SK-N-SH (cell line): ENCODE measurements around the gene CLK4. TPM values are rescaled to one million over a fixed set of nuclear protein-coding genes. Genes with fewer than 3 reads are reported as not detected.

Experiments
- CTCF ChIA-PET: fragments of 300-600, 350-600 bp; formaldehyde crosslinking; extraction: SDS; loops from one replicate; lab custom pipeline; 2021; lab: Yijun Ruan, JAX
- POLR2A ChIA-PET: fragments of 350-600 bp; sonication (Branson Sonifier 250); formaldehyde crosslinking; extraction: SDS; loops from one replicate; lab custom pipeline; 2020; ENCODE audit warnings: antibody characterized with exemption, inconsistent platforms; lab: Yijun Ruan, JAX
- DNase-seq: peaks from one replicate; pipeline ENCODE4 v3.0.0; 2012
- H2AFZ ChIP-seq: fragments of 200-600 bp; sonication (generic); 2 replicates; pipeline ENCODE4 v1.8.1; 2016; ENCODE audit warnings: antibody characterized with exemption, mild to moderate bottlenecking, low read depth
- H3F3A ChIP-seq: fragments of 200-600 bp; sonication (generic); replicated peaks from 2 replicates; pipeline ENCODE3; 2016; ENCODE audit warnings: antibody characterized with exemption, mild to moderate bottlenecking; ENCODE audit not compliant: insufficient read depth
- H3K27ac ChIP-seq, 2 experiments: fragments of 200-500 bp in 1 of 2; fragments of 200-600 bp in 1 of 2; sonication (Bioruptor generic) in 1 of 2; sonication (generic), shearing (Covaris generic) in 1 of 2; 2 replicates each; pipeline versions ENCODE4 v1.5.1 to v1.6.1; 2014 to 2016; ENCODE audit warnings: low read depth in 2 of 2, inconsistent platforms in 1 of 2, low read length in 1 of 2, mild to moderate bottlenecking in 1 of 2, mixed read lengths in 1 of 2
- H3K27me3 ChIP-seq: fragments of 200-600 bp; sonication (generic), shearing (Covaris generic); 2 replicates; pipeline ENCODE4 v1.6.1; 2016; ENCODE audit warnings: mixed run types; ENCODE audit not compliant: insufficient read depth
- H3K36me3 ChIP-seq, 2 experiments: fragments of 200-500 bp in 1 of 2; fragments of 200-600 bp in 1 of 2; sonication (Bioruptor generic) in 1 of 2; sonication (generic) in 1 of 2; replicated peaks in 1 of 2; 2 replicates each; pipeline versions ENCODE3 to v1.5.1; 2014 to 2016; ENCODE audit warnings: low read length in 1 of 2, mild to moderate bottlenecking in 1 of 2; ENCODE audit not compliant: insufficient read depth in 2 of 2, control insufficient read depth in 1 of 2
- H3K4me1 ChIP-seq, 2 experiments: fragments of 200-500 bp in 1 of 2; fragments of 200-600 bp in 1 of 2; sonication (Bioruptor generic) in 1 of 2; sonication (generic), shearing (Covaris generic) in 1 of 2; 2 replicates each; pipeline versions ENCODE4 v1.5.1 to v1.6.1; 2014 to 2016; ENCODE audit warnings: low read depth in 1 of 2, low read length in 1 of 2, mixed run types in 1 of 2; ENCODE audit not compliant: insufficient read depth in 2 of 2, control insufficient read depth in 1 of 2
- H3K4me2 ChIP-seq: fragments of 200-600 bp; sonication (generic), shearing (Covaris generic); 2 replicates; pipeline ENCODE4 v1.6.1; 2017; ENCODE audit warnings: mixed run types
- H3K4me3 ChIP-seq, 2 experiments: fragments of 200-500 bp in 1 of 2; fragments of 200-600 bp in 1 of 2; sonication (Bioruptor generic) in 1 of 2; sonication (generic), shearing (Covaris generic) in 1 of 2; 2 replicates each; pipeline versions ENCODE4 v1.5.1 to v1.8.1; 2014 to 2016; ENCODE audit warnings: low read depth in 2 of 2, inconsistent platforms in 1 of 2, low read length in 1 of 2, mild to moderate bottlenecking in 1 of 2, mixed read lengths in 1 of 2, moderate library complexity in 1 of 2
- H3K79me2 ChIP-seq: fragments of 200-600 bp; sonication (generic); 2 replicates; pipeline ENCODE4 v1.8.1; 2017; ENCODE audit warnings: mild to moderate bottlenecking; ENCODE audit not compliant: insufficient read depth
- H3K9ac ChIP-seq: fragments of 200-600 bp; sonication (generic); 2 replicates; pipeline ENCODE4 v1.6.1; 2017; ENCODE audit warnings: mixed run types
- H3K9me2 ChIP-seq: fragments of 200-600 bp; sonication (generic); 2 replicates; pipeline ENCODE4 v1.6.1; 2017; ENCODE audit warnings: mixed run types
- H3K9me3 ChIP-seq: fragments of 200-600 bp; sonication (generic); 2 replicates; pipeline ENCODE4 v1.6.1; 2017; ENCODE audit warnings: mixed run types, mild to moderate bottlenecking, moderate library complexity
- H4K20me1 ChIP-seq: fragments of 200-600 bp; sonication (generic); 2 replicates; pipeline ENCODE4 v1.6.1; 2017; ENCODE audit warnings: mild to moderate bottlenecking, mixed run types; ENCODE audit not compliant: insufficient read depth
- ELF1 ChIP-seq: IDR thresholded peaks from 2 replicates; pipeline ENCODE4 v1.4.0; 2012
- FOXM1 ChIP-seq: IDR thresholded peaks from 2 replicates; pipeline ENCODE4 v1.4.0; 2012; ENCODE audit warnings: low read depth, mild to moderate bottlenecking
- JUND ChIP-seq: IDR thresholded peaks from 2 replicates; pipeline ENCODE4 v1.4.0; 2012
- MAX ChIP-seq: IDR thresholded peaks from 2 replicates; pipeline ENCODE4 v1.4.0; 2012; ENCODE audit warnings: low read depth
- NFIC ChIP-seq: IDR thresholded peaks from 2 replicates; pipeline ENCODE4 v1.4.0; 2012; ENCODE audit warnings: borderline replicate concordance
- NRF1 ChIP-seq: IDR thresholded peaks from 2 replicates; pipeline ENCODE4 v1.6.1; 2012; ENCODE audit warnings: low read depth, mild to moderate bottlenecking, low read length
- PBX3 ChIP-seq: IDR thresholded peaks from 2 replicates; pipeline ENCODE4; 2012
- RAD21 ChIP-seq: IDR thresholded peaks from 2 replicates; pipeline ENCODE4 v1.6.1; 2012; ENCODE audit warnings: mild to moderate bottlenecking, low read length
- RCOR1 ChIP-seq: fragments of 150-350 bp; IDR thresholded peaks from 2 replicates; pipeline ENCODE4 v1.6.1; 2017; ENCODE audit warnings: antibody characterized with exemption, low read length
- RXRA ChIP-seq: IDR thresholded peaks from 2 replicates; pipeline ENCODE4 v1.4.0; 2012; ENCODE audit warnings: low read depth, mild to moderate bottlenecking, borderline replicate concordance
- SIN3A ChIP-seq: IDR thresholded peaks from 2 replicates; pipeline ENCODE4 v1.6.1; 2012; ENCODE audit warnings: low read depth, mild to moderate bottlenecking, low read length, moderate library complexity, borderline replicate concordance
- TAF1 ChIP-seq: IDR thresholded peaks from 2 replicates; pipeline ENCODE4 v1.6.1; 2012; ENCODE audit warnings: low read depth, mild to moderate bottlenecking, low read length, moderate library complexity, borderline replicate concordance
- TEAD4 ChIP-seq: IDR thresholded peaks from 2 replicates; pipeline ENCODE4 v1.4.0; 2012; ENCODE audit warnings: mild to moderate bottlenecking, borderline replicate concordance; ENCODE audit not compliant: insufficient read depth
- USF1 ChIP-seq: IDR thresholded peaks from 2 replicates; pipeline ENCODE4 v1.4.0; 2012; ENCODE audit warnings: low read depth, borderline replicate concordance
- YY1 ChIP-seq: IDR thresholded peaks from 2 replicates; pipeline ENCODE4 v1.4.0; 2012; ENCODE audit warnings: low read depth, mild to moderate bottlenecking
- ZBTB33 ChIP-seq: IDR thresholded peaks from 2 replicates; pipeline ENCODE4 v1.4.0; 2012; ENCODE audit warnings: low read depth, borderline replicate concordance
- WGBS: methylation state at CpG from one replicate; pipeline ENCODE4 v1.1.6; 2017; ENCODE audit warnings: low lambda C conversion rate; 5-methylcytosine and 5-hydroxymethylcytosine counted together
- polyA plus RNA-seq, 3 experiments: library from polyadenylated mRNA; depleted of rRNA; stranded (reverse); fragments of >200 nt; gene quantifications; 2 replicates each; pipeline ENCODE4 v1.2.3, GENCODE V29; 2012
- TF ChIP-seq, protein P1 (sequence below): fragments of 150-350 bp; IDR thresholded peaks from 2 replicates; pipeline ENCODE4 v1.6.1; 2016; ENCODE audit warnings: mild to moderate bottlenecking, low read depth, low read length

Gene CLK4
- polyA plus RNA-seq, 1 of the 3 experiments (the other 2 are of a cell fraction), result 7.5 TPM

DNA sequence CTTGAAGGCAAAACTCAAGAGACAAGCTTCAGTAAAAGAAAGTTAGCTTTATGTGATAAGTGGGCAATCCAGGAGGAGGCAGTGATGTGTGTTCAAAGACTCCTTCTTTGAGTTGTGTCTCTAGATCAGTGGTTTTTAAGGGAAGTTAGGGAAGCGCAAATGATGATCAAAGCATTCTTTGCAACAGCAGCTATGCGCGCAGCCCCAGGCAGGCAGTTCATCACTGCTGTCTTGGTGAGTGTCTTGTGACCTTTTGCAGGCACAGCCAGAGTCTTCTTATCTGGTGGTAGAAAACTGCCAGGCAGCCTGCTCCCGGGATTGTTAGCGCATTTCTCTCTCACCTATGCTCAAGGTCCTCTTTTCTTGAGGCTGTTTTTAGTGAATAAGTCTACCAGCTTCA, 40.3 kb upstream of the CLK4 start (continued):
- TF ChIP-seq RXRA (no peak), RCOR1 (no peak), TEAD4 (no peak), YY1 (no peak), RAD21 (no peak), PBX3 (no peak), ELF1 (no peak), NFIC (no peak), NRF1 (no peak), SIN3A (no peak), FOXM1 (no peak)
- TF ChIP-seq, protein P1, sequence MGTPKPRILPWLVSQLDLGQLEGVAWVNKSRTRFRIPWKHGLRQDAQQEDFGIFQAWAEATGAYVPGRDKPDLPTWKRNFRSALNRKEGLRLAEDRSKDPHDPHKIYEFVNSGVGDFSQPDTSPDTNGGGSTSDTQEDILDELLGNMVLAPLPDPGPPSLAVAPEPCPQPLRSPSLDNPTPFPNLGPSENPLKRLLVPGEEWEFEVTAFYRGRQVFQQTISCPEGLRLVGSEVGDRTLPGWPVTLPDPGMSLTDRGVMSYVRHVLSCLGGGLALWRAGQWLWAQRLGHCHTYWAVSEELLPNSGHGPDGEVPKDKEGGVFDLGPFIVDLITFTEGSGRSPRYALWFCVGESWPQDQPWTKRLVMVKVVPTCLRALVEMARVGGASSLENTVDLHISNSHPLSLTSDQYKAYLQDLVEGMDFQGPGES, result no peak
- TF ChIP-seq, all 33 proteins: peak for 0

DNA sequence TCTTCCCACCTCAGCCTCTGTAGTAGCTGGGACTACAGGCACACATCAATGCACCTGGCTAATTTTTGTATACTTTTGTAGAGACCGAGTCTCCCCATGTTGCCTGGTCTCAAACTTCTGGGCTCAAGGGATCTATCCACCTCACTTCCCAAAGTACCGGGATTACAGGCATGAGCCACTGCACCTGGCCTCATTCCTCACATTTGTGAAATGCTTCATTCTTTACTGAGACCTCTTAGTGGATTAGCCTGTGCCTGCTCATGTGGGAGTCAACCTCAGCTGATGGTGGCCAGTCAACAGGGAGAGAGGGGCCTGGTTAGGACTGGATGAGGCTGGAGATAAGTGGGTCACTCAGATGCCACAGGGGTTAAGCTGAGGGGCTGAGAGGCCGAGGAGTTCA, 37.3 kb upstream of the CLK4 start:
- ChIA-PET POLR2A (no interaction called here), CTCF (no interaction called here)
- no peaks in the 10 kb centered on the region for H3K36me3 ChIP-seq
- WGBS, result 33% methylated on average over 2 of the region's 3 CpGs
- DNase-seq, result no peak
- H3K79me2 ChIP-seq, result no peaks in the 10 kb centered on the region
- TF ChIP-seq NFIC (no peak), MAX (no peak)
- H3K4me3 ChIP-seq, result no peak overlapping the region
- no peaks in the 10 kb centered on the region for H3K9me2 ChIP-seq
- no peaks in the 10 kb centered on the region for H3K4me1 ChIP-seq
- H3K4me2 ChIP-seq, result no peak overlapping the region
- H3K27ac ChIP-seq, result no peak overlapping the region
- no peaks in the 10 kb centered on the region for H3K9me3 ChIP-seq
- H3F3A ChIP-seq, result no peaks in the 10 kb centered on the region
- H2AFZ ChIP-seq, result no peak overlapping the region
- H3K9ac ChIP-seq, result no peak overlapping the region
- no peaks in the 10 kb centered on the region for H3K27me3 ChIP-seq
- no peaks in the 10 kb centered on the region for H4K20me1 ChIP-seq

DNA sequence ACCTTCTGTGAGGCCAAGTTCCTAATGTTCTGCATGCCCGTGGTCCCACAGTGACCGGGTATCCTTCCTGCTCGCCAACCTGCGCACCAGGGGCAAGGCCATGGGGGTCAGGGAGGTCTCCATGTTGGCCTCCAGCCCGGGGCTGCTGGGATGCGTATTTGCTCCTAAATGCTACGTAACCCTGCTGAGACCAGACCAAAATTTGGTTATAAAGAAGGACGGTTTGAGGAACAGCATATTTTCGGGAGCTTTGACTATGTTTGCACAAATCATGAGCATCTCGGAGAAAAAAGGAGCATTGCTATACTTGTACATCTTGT, 35.7 kb upstream of the CLK4 start:
- no peak for TF ChIP-seq SIN3A
- TF ChIP-seq TAF1, result no peak
- no peak for TF ChIP-seq JUND
- TF ChIP-seq NFIC, result no peak
- TF ChIP-seq, protein P1, result no peak
- TF ChIP-seq PBX3, result no peak
- TF ChIP-seq USF1, result no peak
- TF ChIP-seq ZBTB33, result no peak
- Histone ChIP-seq H3K9me3 (no peaks in the 10 kb centered on the region), H3K27me3 (no peaks in the 10 kb centered on the region), H3K4me2 (no peak overlapping the region), H3K79me2 (no peaks in the 10 kb centered on the region), H3F3A (no peaks in the 10 kb centered on the region), H3K27ac (no peak overlapping the region), H3K4me3 (no peak overlapping the region), H3K36me3 (no peaks in the 10 kb centered on the region), H3K9me2 (no peaks in the 10 kb centered on the region), H2AFZ (no peak overlapping the region), H4K20me1 (no peaks in the 10 kb centered on the region), H3K4me1 (no peaks in the 10 kb centered on the region; a peak in 1 of 4 replicates), H3K9ac (no peak overlapping the region)
- no peak for DNase-seq
- ChIA-PET CTCF (no interaction called here), POLR2A (no interaction called here)
- WGBS, result 33% methylated on average over 10 of the region's 10 CpGs
